Neural crest cell (in vitro differentiated cells): ENCODE measurements around the gene DMRTB1. TPM values are rescaled to one million over a fixed set of nuclear protein-coding genes. Genes with fewer than 3 reads are reported as not detected.

Experiments used
- DNase-seq: peaks from one replicate; pipeline ENCODE4 v3.0.0; 2021; ENCODE audit warnings: low read depth, mixed read lengths, low spot score
- H3K27ac Mint-ChIP-seq: one replicate; pipeline ENCODE4 v1.8.0; 2021; ENCODE audit warnings: mild to moderate bottlenecking, mixed read lengths; ENCODE audit not compliant: unreplicated experiment
- H3K27me3 Mint-ChIP-seq: 2 replicates; pipeline ENCODE4 v1.8.0; 2021; ENCODE audit warnings: low read depth, mild to moderate bottlenecking, mixed read lengths
- H3K36me3 Mint-ChIP-seq: 2 replicates; pipeline ENCODE4 v1.8.0; 2021; ENCODE audit warnings: low read depth, mild to moderate bottlenecking, mixed read lengths
- H3K4me1 Mint-ChIP-seq: 2 replicates; pipeline ENCODE4 v1.8.0; 2021; ENCODE audit warnings: mixed read lengths
- H3K4me3 Mint-ChIP-seq: one replicate; pipeline ENCODE4 v1.8.0; 2021; ENCODE audit warnings: mild to moderate bottlenecking, mixed read lengths
- H3K9me3 Mint-ChIP-seq: 2 replicates; pipeline ENCODE4 v1.8.0; 2021; ENCODE audit warnings: mixed read lengths
- CTCF ChIP-seq: fragments of 200-600 bp; sonication (generic); conservative IDR thresholded peaks from 2 replicates; pipeline ENCODE4 v1.5.0; 2021; ENCODE audit warnings: antibody characterized with exemption, mild to moderate bottlenecking
- total RNA-seq: library from RNA; stranded (reverse); gene quantifications from 2 replicates; pipeline ENCODE4 v1.2.1, GENCODE V29; 2021

Gene DMRTB1
- total RNA-seq, 1 donor from 2014 or later: not detected

- no peaks in the 10 kb centered on the region for H3K36me3 Mint-ChIP-seq
- H3K27ac Mint-ChIP-seq: no peak overlapping the region
- no peak for TF ChIP-seq CTCF
- H3K9me3 Mint-ChIP-seq: no peaks in the 10 kb centered on the region
- DNase-seq: no peak
- H3K4me1 Mint-ChIP-seq: peaks cover 4% of the 10 kb centered on the region
- H3K27me3 Mint-ChIP-seq: peaks cover 31% of the 10 kb centered on the region
- H3K4me3 Mint-ChIP-seq: no peak overlapping the region
Observed at GRCh38 chr1:53486395-53487026, 27.3 kb downstream of the DMRTB1 start.

GRCh38 chr1:53490351-53490750 lies 31.2 kb downstream of the DMRTB1 start:
- DNase-seq: no peak
- no peak for TF ChIP-seq CTCF
- Mint-ChIP-seq H3K4me1 (peaks cover 3% of the 10 kb centered on the region), H3K4me3 (no peak overlapping the region), H3K27ac (no peak overlapping the region), H3K36me3 (no peaks in the 10 kb centered on the region), H3K27me3 (peaks cover 34% of the 10 kb centered on the region), H3K9me3 (no peaks in the 10 kb centered on the region)

GRCh38 chr1:53495633-53496345 lies 36.6 kb downstream of the DMRTB1 start:
- Mint-ChIP-seq H3K27me3 (peaks cover 7% of the 10 kb centered on the region), H3K27ac (no peak overlapping the region), H3K4me1 (no peaks in the 10 kb centered on the region), H3K9me3 (no peaks in the 10 kb centered on the region), H3K4me3 (no peak overlapping the region), H3K36me3 (no peaks in the 10 kb centered on the region)
- no peak for TF ChIP-seq CTCF
- DNase-seq: no peak

GRCh38 chr1:53498555-53499131 lies 39.4 kb downstream of the DMRTB1 start:
- no peak overlapping the region for H3K4me3 Mint-ChIP-seq
- peaks cover 4% of the 10 kb centered on the region for H3K4me1 Mint-ChIP-seq
- no peaks in the 10 kb centered on the region for H3K9me3 Mint-ChIP-seq
- peak overlapping the region; percentile 62 for H3K27ac Mint-ChIP-seq
- DNase-seq: no peak
- H3K36me3 Mint-ChIP-seq: no peaks in the 10 kb centered on the region
- no peak for TF ChIP-seq CTCF
- no peaks in the 10 kb centered on the region for H3K27me3 Mint-ChIP-seq

- no peak for TF ChIP-seq CTCF
- H3K9me3 Mint-ChIP-seq: no peaks in the 10 kb centered on the region
Observed at GRCh38 chr1:53499257-53500203, 40.3 kb downstream of the DMRTB1 start.

More at GRCh38 chr1:53499257-53500203, 40.3 kb downstream of the DMRTB1 start:
- DNase-seq: no peak
- H3K36me3 Mint-ChIP-seq: no peaks in the 10 kb centered on the region
- peaks cover 2% of the 10 kb centered on the region for H3K27me3 Mint-ChIP-seq
- no peak overlapping the region for H3K4me3 Mint-ChIP-seq
- H3K4me1 Mint-ChIP-seq: peaks cover 9% of the 10 kb centered on the region
- H3K27ac Mint-ChIP-seq: no peak overlapping the region
